OCI-LY7 (cell line): ENCODE results near the gene STARD3.

ENCODE experiments used
- CTCF ChIP-seq: fragments of 200-600 bp; sonication (generic); conservative IDR thresholded peaks from 2 replicates; pipeline ENCODE4 v1.5.1; 2014; ENCODE audit warnings: mild to moderate bottlenecking, antibody characterized with exemption, low read length, moderate library complexity, mixed read lengths
- EZH2phosphoT487 ChIP-seq: fragments of 200-600 bp; sonication (generic); IDR thresholded peaks from 2 replicates; pipeline ENCODE4 v1.6.1; 2018; ENCODE audit warnings: low read depth, borderline replicate concordance, mild to moderate bottlenecking, mixed run types, antibody characterized with exemption, low read length, moderate library complexity, mixed read lengths

- TF ChIP-seq CTCF (no peak), EZH2phosphoT487 (no peak)
Measured at GRCh38 chr17:39673335-39674081, 36.6 kb downstream of the STARD3 start.
